Islet precursor cell (in vitro differentiated cells): ENCODE results near the gene CPSF7.

ENCODE experiments used
- DNase-seq: peaks from one replicate; pipeline ENCODE4 v3.0.0-alpha.2; 2018

Gene CPSF7

DNA sequence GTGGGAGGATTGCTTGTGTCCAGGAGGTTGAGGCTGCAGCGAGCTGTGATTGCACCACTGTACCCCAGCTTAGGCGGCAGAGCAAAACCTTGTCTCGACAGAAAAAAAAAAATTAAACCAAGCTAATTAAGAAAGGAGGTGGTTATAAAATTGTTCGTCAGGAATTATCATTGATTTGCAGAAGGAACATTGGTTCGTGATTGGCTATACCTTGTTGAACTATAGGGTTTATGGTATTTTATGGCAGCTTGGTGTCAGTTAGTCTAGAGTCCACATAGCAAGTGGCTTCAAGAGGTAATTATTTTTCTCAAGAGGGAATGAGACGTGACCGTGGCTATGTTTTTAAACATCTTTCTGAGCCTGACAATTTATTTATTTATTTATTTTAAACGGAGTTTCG, 48.9 kb downstream of the CPSF7 start:
- no peak for DNase-seq

DNA sequence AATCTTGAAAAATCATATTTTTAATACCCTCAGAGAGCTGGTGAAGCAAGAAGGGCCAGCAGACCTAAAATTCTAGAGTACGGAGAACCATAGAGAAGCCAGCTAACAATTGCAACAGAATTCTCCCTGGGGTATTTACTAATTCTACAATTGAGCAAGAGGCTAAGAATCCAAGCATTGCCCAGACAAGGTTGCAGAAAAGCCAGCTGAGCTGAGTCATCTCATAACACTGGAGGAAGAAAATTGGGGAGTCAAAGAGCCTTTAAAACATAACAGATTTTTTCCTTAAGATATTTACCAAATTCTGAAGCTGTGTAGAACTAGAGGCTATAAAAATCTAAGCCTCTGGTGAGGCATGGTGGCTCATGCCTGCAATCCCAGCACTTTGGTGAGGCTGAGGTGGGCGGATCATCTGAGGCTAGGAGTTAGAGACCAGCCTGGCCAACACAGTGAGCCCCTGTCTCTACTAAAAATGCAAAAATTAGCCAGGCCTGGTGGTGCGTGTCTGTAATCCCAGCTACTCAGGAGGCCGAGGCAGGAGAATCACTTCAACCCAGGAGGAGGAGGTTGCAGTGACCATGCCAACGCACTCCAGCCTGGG, 51.0 kb downstream of the CPSF7 start:
- DNase-seq = no peak

DNA sequence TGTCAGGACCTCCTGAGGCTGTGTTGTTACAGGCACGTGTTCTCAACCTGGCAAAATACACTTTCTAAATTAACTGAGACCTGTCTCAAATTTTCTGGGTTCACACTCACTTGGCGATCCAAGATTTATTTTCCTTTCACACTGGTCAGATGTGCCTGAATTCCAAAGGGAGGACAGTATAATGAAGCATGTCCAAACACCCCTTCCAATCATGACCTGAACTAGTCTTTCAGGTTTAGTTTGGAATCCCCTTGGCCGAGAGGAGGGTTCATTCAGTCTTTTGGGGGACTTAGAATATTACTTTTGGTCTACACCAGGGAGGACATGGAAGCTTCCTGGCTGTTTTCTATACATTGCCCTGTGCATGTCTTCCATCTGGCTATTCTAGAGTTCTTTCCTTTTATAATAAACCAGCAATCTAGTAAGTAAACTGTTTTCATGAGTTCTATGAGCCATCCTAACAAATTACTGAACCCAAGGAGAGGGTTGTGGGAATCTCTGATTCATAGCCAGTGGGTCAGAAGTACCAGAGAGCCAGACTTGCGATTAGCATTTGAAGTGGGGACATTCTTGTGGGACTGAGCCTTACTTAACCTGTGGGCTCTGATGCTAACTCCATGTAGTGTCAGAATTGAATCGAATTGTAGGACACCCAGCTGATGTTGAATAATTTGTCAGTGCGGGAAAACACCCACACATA, 52.2 kb downstream of the CPSF7 start:
- no peak for DNase-seq

DNA sequence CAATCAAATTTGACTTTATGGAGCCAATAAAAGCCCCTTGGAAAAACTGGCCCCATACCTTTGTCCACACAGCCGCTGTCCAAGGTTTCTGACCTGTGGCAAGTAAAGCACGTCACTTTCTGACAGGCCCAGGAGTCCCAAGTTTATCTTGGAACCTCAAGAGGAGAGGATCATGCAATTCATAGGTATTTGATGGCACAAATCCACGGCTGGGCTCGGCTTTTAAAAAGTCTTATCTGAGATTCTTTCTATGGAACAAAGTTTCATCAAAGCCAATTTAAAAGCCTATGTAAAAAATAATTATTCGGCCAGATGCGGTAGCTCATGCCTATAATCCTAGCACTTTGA, 54.0 kb downstream of the CPSF7 start:
- no peak for DNase-seq

DNA sequence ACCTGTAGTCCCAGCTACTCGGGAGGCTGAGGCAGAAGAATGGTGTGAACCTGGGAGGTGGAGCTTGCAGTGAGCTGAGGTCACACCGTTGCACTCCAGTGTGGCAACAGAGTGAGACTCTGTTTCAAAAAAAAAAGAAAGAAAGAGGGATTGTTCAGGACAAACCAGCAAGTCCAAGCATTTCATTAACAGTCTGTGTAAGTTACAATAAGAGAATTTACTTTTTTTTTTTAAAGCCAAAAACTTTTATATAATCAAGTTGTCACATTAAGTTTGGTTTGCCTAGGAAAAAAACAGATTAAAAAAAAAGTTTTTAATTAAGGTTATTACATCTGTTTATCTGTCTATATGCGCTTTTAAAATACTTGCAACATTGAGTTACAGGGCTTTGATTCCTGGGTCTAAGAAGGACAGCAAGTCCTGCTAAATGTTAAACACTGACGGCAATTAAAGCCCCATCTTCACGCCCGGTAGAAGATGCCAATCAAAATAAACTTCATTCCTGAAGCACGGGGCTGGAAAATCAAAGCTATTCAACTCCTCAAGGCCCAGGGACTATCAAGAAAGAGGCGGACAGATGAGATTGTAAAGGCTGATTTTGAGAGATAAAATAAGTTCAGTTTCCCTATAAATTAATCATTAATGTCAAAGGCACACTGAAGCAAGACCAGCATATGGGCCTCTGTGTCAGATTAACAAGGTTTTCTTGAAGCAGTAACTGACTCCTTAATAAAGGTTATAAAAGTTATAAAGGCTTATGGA, 56.9 kb downstream of the CPSF7 start:
- no peak for DNase-seq

DNA sequence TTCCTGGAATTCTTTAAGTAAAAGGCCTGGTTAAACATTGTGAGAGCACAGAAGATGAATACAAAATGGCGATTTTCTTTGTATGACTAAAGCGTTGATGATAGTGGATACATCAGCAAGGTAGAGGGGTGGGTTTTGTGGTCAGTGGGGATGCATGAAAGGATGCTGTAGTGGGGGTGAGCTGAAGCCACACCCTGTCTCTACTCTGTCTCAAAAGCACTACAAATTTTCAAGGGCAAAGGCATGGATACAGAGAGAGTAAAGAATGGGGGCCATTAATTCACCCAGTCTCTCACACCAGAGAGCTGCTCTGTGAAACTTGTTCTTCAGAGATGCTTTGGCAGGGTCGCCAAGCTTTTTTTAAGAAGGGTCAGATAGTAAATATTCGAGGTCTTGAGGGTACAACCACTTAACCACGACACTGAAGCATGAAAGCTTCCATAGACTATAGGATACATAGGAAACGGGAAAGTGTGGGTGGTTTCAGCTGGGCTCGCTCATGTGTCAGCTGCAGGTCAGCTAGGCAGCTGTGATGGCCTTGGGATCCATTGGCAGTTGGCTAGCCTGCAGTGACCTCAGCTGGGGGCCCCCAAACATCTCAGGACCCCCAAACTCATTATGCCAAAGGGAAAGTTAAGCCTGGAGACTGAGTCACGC, 59.3 kb downstream of the CPSF7 start:
- no peak for DNase-seq

DNA sequence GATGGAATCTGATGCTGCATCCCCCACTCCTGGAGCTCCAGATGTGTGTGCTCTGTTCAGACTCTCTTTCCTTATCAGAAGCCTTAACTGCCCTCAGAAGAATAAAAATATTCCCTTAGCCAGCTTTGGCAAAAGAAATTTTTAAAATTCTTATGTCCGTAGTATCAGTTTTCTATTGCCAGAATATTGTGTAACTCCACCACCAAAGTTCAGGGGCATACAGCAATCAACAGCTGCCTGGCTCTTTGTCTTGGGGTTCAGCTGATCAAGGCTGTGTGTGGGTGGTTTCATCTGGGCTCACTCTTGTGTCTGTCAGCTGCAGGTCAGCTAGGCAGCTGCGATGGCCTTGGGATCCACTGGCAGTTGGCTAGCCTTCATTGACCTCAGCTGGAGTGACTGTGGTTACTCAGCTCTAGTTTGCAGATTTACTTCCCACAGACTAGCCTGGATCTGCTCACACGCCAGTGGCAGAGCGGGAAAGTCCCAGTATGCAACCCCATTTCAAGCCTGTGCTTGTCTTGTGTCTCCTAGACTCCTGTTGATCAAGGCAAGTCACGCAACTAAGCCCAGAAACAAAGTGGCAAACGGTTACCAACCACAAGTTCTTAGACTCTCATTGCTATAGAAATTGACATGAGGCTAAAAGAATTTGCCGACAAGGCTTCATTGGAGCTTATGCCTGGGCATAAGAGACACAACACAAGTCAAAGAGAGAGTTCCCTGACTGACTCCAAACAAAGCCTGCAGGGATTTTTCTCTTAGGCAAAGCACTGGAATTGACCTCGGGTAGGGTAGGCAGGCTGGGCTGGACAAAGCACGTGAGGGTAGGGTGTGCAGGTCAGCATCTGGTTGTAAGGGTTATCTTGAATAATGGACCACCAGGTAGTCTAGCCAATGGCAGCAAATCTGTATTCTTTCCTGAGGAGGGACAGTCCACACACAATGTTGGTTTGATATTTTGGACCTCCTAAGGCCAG, 60.1 kb downstream of the CPSF7 start:
- DNase-seq = no peak

DNA sequence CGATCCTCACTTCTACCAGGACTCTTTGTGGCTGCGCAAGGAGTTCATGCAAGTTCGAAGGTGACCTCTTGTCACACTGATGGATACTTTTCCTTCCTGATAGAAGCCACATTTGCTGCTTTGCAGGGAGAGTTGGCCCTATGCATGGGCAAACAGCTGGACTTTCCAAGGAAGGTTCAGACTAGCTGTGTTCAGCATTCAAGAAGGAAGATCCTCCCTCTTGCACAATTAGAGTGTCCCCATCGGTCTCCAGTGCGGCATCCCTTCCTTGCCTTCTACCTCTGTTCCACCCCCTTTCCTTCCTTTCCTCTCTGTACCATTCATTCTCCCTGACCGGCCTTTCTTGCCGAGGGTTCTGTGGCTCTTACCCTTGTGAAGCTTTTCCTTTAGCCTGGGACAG, 61.1 kb downstream of the CPSF7 start:
- no peak for DNase-seq

DNA sequence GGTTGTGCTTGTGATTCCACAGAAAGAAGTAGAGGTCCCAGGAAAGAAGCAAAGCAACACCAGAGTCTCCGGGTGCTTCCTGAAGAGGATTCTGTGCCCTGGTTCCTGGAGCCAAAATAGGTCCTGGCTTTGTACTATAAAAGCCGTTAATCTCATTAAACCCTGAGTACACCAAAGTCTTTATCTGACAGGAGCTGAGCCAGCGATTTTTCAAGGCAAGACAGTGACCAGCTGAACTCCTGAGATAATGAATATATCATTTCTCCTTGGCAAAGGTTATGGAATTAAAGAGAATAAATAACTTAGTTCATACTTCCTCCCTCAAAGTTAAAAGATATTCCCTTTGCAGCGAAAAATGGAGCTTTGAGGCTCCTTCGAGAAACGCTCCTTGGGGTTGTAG, 62.4 kb downstream of the CPSF7 start:
- DNase-seq = no peak

DNA sequence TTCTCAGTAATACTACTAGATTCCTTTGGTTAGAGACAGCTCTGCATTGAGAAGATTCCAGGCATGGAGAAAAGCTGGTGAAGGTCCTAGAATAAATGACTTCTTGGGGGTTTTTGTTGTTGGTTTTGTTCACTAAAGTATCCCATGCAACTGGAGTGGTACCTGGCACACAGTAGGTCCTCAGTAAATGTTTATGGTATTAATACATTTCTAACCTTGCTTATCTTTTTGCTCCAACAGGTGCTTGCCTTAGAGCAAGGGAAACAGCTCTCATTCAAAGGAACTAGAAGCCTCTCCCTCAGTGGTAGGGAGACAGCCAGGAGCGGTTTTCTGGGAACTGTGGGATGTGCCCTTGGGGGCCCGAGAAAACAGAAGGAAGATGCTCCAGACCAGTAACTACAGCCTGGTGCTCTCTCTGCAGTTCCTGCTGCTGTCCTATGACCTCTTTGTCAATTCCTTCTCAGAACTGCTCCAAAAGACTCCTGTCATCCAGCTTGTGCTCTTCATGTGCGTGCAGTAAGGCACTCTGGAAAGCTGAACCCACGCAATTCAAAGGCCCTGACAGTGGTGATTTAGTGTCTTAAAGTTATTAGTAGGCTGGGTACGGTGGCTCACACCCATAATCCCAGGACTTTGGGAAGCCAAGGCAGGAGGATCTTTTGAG, 65.6 kb downstream of the CPSF7 start:
- DNase-seq = no peak

DNA sequence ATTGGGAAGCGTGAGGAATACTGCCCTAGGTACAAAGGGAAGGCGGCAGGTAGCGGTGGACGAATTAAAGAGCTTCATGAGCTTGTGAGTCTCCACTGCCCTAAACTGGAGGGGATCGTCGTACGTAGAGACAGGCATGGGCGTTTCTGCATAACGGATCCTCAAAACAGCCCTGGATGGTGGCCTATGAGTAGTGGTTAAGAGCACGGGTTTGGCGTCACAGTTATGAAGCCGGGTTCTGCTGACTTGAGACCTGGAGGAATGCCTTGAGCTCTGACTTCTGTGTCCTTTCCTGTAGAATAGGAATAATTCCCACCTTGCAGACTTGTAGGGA, 67.3 kb downstream of the CPSF7 start:
- DNase-seq = no peak

DNA sequence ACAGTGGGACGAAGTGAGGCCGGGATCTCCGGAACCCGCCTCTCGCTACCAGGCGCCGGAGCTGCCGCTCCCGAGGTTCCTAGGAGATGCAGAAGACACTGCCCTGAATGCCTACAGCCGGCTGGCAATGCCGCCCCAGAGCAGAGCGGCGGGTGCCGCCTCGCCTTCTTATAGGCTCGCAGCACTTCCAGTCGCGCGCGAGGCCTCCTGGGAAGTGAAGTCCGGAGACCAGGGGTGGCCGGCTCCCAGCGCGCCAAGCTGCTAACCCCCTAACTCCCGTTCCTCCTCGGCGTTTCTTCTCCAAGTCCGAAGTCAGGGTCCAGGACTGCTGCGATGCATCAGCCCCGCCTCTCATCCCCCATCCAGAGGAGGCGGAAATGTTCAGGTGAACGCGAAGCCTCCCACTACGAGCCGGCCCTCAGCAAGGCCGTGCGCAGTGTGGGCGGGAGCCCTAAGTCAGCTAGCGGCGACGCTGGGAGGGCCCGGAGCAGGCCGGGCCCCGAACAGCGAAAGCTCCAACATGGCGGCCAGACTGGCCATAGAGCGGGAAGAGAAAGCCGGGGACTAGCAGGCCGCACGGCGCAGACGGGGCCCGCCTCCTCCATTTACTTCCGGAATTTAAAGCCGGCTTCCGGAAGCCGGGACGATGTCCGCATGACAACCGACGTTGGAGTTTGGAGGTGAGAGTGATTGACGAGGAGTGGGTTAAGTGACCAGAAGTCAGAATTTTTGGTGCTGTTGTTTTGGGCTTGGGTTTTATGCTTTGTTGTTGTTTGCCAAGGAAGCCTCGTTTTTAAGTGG, 67.8 kb downstream of the CPSF7 start, which contains the start of the genes CYB561A3 and TMEM138:
Gene CYB561A3 (minus strand): TSS at position 142 of the 801 bp plus-strand sequence. CDS start 5,169 bp downstream, outside the sequence.
Gene TMEM138 (plus strand): TSS at position 634 of the 801 bp plus-strand sequence. CDS start 2,017 bp downstream, outside the sequence.
- peak; percentile 96 for DNase-seq

DNA sequence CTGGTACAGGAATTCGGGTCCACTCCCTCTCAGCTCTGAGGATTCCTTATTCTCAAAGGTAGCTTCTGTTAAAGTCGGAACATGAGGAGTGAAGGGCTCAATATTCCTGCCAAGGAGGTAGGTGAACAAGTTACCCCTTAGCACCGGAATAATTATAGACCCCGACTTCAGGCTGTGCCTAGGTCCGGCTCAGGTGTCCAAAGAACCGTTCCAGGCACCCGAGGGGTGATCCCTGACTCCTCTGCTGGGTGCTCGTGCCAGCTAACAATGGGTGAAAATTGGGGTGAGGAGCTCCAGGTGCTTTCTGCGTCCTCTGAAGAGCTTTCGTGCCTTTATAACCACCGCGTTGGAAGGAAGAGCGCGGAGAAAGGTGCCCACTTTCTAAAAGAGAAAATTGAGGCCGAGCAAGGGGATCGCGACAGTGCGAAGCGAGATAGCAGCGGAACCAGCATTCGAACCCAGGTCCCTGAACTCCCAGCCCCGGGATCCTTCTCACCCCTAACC, 68.5 kb downstream of the CPSF7 start:
- no peak for DNase-seq

DNA sequence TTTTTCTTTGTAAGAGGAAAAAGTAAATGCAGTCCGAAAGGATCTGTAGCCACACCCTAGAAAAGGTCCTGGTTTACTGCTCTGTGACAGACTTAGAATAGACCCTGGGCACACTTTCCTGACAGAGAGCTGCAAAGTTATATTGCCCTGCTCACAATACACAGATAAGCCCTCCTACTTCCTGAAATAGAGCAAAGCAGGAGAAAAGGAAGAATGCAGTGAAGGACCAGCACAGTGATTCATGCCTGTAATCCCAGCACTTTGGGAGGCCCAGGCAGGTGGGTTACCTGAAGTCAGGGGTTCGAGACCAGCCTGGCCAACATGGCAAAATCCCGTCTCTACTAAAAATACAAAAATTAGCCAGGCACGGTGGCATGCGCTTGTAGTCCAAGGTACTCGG, 70.3 kb downstream of the CPSF7 start:
- DNase-seq = no peak

DNA sequence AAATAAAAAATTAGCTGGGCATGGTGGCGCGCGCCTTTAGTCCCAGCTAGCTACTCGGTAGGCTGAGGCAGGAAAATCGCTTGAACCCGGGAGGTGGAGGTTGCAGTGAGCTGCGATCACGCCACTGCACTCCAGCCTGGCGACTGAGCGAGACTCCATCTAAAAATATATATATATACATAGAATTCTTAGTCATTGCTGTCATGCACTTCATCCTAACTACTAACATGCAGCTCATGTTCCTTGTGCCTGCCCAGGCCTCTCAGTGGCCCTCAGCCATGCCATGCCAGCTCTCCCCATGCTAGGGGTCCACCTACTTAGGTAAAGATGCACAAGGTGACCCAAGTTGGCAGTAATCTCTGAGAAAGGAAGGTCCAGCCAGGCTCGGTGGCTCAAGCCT, 71.2 kb downstream of the CPSF7 start:
- DNase-seq = no peak

DNA sequence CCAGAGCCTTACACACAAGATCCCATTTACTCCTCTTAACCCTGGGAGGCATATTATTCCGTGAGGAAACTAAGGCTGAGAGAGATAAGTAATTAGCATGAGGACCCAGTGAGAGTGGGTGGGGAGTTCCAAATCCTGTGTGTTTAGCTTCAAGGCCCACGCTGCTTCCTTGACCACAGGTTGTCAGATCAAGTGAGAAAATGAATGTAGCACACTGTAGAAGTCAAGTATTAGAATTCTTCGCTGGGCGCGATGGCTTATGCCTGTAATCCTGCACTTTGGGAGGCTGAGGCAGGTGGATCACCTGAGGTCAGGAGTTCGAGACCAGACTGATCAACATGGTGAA, 71.9 kb downstream of the CPSF7 start:
- DNase-seq = no peak

DNA sequence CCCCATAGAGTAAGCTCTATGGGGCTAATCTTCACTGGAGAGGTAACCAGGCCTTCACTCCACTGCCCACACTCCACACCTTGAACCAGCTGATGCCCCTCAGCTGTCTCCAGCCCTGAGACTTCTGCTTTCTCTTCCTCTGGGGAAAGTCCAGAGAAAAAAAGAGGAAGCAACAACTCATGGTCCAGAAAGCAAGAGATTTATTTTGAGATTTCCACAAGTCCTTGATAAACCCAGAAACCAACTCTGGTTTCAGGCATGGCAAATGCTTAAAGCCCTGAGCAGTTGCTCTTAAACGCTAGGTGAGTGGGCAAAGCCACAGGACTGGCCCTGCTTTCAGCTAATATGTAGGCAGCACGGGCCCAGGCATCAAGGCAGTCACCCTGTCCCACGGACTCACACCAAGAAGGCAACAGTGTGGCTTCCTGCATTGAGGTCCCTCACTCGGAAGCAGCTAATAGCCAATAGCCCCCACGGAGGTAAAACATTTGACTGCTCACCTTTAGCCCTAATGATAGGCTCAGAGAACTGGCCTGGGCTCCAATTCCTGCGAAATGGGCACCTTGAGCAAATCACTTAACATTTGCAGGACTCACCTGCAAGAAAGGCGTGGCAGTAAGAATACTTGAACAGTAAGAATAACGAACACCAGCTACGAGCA, 72.4 kb downstream of the CPSF7 start:
- no peak for DNase-seq

DNA sequence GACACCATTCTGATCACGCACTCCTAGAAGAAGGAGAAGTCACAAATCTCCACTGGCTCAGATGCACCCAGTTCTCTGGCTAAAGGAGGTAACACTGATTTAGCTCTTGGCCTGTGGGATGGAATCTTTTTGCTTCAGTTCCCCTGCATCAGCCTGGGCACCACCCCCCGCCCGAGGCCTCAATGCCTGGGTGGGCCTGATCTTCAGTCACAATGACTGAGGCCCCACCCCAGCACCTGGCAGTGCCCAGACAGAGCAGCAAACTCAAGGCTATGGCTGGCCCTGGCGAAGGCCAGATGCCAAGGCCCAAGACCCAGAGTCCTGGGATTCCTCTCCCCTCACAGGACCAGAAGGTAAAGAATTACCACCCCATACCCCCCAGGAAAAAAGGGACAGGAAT, 73.1 kb downstream of the CPSF7 start:
- DNase-seq = no peak

DNA sequence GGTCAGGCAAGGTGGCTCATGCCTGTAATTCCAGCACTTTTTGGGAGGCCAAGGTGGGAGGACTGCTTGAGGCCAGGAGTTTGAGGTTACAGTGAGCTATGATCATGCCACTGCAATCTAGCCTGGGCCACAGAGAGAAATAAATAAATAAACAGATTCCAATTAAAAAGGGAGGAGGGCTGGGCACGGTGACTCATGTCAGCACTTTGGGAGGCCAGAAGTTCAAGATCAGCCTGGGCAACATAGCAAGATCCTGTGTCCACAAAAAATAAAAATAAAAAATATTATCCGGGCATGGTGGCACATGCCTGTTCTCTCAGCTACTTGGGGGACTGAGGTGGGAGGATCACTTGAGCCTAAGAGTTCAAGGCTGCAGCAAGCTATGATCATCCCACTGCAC, 75.6 kb downstream of the CPSF7 start:
- DNase-seq = no peak
